ENCODE results near the gene INHBA.

The INHBA gene

DNA sequence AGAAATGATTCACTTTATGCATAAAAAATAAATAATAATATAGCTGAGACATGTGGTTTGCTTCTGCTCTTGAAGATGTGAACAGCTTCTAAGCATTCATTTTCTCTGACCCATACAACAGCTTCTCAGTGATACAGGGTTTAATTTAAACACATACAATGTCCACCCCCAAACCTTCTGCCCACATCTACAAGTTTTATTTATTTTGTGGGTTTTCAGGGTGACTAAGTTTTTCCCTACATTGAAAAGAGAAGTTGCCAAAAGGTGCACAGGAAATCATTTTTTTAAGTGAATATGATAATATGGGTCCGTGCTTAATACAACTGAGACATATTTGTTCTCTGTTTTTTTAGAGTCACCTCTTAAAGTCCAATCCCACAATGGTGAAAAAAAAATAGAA is 17.2 kb downstream of the INHBA start:
- no peak for DNase-seq

DNA sequence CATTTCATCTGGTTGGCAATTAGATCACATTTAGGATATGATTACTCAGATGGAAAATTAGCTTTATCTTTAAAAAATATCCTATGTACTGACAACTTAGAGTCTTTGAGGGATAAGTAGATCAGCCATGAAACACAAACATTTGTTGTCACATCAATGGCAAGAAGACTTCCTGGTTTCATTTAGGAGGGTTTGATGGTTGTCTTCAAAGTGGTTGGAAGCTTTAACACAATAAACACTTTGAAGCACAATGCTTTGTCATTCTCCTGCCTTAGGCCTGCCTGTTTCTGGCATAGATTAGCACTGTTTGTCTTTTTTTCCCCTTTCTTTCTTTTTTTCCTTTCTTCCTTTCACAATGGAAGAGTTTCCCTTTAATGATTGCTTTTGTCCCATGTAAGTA is 20.5 kb downstream of the INHBA start:
- no peak for DNase-seq

DNA sequence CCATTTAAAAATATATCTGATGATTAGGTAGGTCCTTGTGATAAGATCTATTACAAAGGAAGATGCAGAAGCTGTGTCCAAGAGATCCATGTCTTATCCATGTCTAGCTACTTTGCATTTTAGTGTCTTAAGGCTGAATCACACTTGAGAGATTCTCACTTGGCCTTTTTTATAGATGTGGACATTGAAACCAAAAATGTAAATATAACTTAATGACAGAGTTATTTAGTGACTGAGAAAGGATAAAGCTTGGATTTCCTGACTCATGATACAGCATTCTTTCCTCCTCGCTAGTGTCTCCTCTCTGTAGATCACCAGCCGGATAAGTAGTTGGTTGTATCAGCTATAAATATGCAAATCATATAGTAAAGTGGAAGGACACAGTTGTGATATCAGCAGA is 23.3 kb downstream of the INHBA start:
- no peak for DNase-seq

DNA sequence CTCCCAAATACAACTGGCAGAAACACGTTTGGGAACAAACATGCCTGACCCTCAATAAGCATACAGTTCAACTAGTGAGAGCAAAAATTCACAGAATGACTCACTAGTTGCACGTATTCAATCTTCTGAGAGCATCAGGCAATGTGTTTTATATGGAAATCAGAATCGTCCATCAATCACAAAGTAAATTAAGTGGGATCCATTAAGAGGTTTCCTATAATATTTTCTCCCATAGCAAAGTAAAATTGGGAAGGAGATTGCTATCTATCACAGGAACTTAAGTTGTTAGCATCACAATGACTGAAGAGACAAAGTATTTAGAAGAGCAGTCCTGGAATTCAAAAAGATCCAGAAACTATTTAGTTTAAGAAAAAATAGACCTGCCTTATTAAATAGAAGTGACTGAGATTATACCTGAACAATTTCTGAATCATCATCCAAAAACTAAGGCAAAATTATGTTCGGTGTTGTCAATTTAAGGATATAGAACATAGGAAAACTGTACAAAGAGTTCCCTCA is 28.3 kb downstream of the INHBA start:
- no peak for DNase-seq

DNA sequence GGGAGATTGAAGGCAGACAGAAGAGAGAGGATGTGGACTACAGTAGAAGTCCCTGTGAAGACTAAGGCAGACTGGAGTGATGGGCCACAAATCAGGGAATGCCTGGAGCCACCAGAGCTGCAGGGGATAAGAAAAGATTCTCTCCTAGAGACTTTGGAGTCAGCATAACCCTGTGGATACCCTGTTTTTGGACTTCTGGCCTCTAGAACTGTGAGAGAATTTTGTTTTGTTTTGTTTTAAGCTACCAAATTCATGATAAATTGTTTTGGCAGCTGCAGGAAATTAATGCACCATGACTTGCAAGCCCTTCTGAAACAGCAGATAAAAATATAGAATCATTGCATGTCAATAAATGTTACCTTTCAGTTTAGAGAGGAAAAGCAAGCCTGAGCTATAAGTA is 41.3 kb downstream of the INHBA start:
- DNase-seq = no peak

DNA sequence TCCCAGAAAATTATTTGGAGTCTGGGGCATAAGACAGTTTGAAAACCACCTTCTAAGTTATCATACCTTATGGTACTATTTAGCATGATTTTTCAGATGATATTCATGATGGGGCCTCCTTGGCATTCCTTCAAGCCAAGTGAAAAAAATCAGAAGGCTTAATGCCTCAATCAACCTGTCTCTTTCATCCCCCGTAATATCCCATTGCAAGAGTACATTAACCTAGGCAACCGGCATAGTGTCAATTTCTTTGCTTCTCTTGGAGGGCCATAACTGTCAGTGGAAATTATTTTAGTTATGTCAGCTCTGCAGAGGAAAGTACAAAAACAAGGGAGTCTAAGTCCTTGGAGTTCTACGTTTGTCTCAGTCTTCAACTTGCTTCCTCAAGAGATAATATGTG is 43.4 kb downstream of the INHBA start:
- no peak for DNase-seq

DNA sequence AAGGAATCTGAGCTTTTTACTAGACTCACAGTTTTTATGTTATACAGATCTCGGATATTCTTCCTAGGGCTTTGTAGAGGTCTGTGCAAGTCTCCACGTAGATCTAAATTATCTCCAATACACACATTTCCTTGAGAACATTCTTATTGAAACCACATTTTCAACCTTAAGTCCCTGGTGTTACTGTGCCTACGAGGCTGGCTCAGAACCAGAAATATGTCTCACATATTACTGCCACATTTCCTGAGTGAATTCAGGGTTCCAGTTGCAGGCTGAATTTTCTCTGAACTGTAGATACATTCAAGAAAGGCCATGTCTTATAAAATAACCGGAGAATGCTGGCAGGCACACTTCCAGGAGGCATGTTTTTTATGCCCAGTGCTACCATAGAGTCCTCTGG is 46.5 kb downstream of the INHBA start:
- DNase-seq = no peak

DNA sequence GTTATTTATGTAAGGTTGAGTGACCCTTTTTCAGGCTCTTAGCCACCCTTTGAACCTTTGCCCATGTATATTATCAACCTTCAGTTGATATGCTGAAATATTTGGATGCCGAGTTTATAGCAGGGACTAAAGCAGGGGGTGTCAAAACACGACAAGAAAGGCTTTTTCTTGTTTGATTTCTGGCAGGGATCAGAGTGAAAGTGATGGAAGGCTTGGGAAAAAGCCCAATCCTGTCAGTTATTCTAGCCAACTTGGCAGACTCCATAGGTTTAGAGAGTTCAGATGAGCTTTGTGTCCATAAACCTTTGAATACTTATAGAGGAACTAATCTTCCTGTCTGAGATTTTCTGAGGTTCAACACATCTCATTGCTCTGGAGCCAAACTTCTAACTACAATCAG is 47.5 kb downstream of the INHBA start:
- DNase-seq = no peak

DNA sequence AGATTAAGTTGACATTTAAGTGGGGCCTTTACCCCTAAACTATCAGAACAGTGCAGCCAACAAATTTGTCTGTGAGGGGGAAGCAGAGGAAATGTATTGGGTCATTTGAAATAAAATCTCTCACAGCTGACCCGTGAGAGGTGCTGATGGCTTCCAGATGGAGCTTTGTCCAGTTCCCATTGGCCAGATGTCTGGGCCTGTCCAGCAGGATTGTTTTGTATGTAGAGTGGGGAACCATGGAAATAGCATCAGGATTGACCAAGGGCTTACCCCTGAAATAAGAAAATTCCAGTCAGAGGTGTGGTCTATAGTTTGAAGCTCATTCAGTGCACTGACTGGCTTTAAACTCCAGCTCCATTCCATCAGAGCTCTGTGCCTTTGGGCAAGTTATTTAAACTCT is 50.6 kb downstream of the INHBA start:
- no peak for DNase-seq

DNA sequence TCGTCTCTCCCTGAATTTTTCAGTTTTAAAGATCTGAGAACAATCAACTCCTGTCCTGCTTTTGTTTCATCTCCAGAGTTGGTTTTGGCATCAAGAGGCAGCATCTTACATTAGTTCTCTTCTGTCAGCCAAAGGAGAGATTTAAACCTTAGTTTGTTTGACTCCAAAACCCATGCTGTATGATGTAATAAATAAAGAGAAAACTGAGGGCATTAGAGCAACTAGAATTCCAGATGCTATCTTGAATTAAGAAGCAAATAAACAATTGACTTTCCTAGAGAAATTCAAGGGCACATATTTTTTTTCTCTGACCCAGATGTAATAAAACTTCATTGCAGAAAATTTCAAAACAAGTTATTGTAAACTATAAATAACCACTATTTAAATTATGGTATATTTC is 54.4 kb downstream of the INHBA start:
- no peak for DNase-seq

DNA sequence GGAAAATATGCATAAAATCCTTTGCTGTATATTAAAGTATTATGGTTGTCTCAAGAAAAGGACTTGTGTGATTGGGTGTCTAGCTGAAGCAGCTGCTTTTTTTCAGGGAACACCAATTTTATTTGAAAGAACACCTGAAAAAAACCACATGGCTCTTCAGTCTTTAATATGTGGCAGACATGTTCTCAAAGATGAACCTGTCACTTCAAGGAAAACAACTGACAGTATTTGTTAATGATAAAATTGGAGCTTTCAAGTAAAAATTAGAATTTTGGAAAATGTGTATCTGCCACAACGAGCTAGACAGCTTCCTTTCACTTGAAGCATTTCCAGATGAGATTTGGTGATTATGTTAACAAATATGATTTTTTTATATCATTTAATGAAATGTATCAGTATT is 59.3 kb downstream of the INHBA start:
- DNase-seq = no peak

DNA sequence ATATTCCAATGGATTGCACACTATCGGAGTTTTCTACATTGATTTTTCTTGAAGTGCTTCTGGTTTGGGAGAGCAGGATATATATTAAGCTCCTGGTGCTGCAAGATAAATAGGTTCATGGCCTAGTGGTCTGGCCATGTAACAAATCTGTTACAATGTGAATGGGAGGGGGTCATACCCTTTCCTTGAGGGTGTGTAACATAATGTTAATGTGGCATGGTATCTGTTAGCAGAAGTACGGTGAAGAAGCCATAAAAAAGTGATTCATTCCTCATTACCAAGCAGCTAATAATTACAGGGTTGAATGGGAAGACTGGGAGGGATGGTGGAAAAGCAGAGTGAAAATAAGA is 61.2 kb downstream of the INHBA start:
- no peak for DNase-seq

DNA sequence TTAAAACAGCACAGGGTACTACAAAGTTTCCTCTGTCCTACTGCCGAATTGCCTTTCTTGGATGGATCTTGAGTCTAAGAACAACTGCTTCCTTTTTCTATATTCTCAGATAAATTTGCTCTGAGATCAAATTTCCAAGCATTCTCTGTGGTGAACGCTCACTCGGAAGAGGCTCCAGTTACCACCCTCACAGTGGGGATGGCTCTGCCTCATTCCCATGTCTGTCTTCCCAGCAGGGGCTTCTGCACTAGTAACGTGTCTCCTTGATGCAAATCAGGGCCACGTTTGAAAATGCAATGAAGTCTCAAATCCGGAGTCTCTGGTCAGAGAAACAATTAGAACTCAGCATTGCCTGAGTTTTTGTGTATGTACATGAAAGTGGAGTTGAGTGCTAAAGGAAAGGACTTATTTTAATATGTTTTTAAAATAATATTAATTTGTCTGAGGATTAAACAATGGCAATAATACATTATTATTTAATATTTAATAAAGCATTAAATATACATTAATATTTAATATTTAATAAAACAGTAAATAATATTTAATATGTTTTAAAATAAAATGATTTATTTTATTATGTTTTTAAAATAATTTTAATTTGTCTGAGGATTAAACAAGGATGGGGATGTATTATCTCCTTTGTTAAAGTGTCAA is 61.8 kb downstream of the INHBA start:
- no peak for DNase-seq

DNA sequence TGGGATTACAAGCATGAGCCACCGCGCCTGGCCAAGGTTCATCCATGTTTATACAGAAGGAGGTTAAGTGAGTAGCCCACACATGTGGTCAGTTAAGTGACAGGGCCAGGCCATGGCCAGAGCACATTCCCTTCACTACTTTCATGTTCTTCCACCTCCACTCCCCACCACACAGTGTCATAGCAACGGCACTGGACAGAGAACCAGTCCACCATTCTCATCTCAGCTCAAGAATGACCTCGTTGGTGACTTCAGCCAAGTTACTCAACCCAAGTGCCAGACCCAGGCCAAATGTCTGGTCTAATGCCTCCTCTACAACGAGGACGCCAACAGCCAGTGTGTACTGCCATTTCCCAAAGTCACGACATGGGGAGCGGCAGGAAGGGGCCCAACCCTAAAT is 62.4 kb downstream of the INHBA start:
- DNase-seq = no peak

DNA sequence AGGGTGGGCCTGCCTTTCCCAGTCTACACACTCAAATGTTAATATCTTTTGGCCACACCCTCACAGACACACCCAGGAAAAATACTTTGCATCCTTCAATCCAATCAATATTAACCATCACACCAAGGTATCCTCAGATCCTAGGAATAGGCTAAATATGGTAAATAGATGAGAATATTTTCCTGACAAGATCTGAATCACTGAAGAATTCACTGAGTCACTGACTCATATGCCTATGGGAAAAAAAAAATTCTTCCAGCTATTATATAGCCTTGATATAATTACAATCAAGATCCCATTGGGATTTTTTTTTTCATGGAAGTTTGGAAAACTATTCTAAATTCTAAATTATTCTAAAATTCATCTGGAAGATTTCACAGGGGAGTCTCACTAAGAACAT is 65.8 kb downstream of the INHBA start:
- no peak for DNase-seq

Data from suppressor macrophage treated with lipopolysaccharide for 1 hour (primary cell).